Subcutaneous abdominal adipose tissue (tissue), 5 donors: ENCODE results near the gene AUNIP.

ENCODE experiments used
- H3K27ac ChIP-seq: one replicate; pipeline ENCODE4 v1.7.0; 2013; ENCODE audit warnings: low read depth, mild to moderate bottlenecking, inconsistent platforms, low read length, moderate library complexity
- H3K27me3 ChIP-seq, 5 donors: one replicate each; pipeline ENCODE4 v1.7.0; 2013; ENCODE audit warnings: low read length in 5 of 5, inconsistent platforms in 1 of 5; ENCODE audit not compliant: control insufficient read depth in 5 of 5, insufficient read depth in 4 of 5
- H3K36me3 ChIP-seq, 5 donors: one replicate each; pipeline ENCODE4 v1.7.0; 2013; ENCODE audit warnings: low read length in 5 of 5; ENCODE audit not compliant: control insufficient read depth in 5 of 5, insufficient read depth in 5 of 5
- H3K4me1 ChIP-seq, 5 donors: one replicate each; pipeline ENCODE4 v1.7.0; 2013; ENCODE audit warnings: low read length in 5 of 5, mild to moderate bottlenecking in 3 of 5, moderate library complexity in 1 of 5; ENCODE audit not compliant: control insufficient read depth in 5 of 5, insufficient read depth in 5 of 5
- H3K4me3 ChIP-seq, 5 donors: one replicate each; pipeline ENCODE4 v1.7.0; 2013; ENCODE audit warnings: low read length in 5 of 5, low read depth in 1 of 5
- H3K9ac ChIP-seq, 5 donors: one replicate each; pipeline ENCODE4 v1.7.0; 2013; ENCODE audit warnings: low read length in 5 of 5, mild to moderate bottlenecking in 4 of 5, moderate library complexity in 3 of 5
- H3K9me3 ChIP-seq, 5 donors: one replicate each; pipeline ENCODE4 v1.7.0; 2013; ENCODE audit warnings: low read length in 5 of 5; ENCODE audit not compliant: control insufficient read depth in 5 of 5
- donor health status: healthy.
- donor health status: healthy.
- donor health status: healthy.
- donor health status: healthy.
- donor health status: healthy.

AUNIP gene

DNA sequence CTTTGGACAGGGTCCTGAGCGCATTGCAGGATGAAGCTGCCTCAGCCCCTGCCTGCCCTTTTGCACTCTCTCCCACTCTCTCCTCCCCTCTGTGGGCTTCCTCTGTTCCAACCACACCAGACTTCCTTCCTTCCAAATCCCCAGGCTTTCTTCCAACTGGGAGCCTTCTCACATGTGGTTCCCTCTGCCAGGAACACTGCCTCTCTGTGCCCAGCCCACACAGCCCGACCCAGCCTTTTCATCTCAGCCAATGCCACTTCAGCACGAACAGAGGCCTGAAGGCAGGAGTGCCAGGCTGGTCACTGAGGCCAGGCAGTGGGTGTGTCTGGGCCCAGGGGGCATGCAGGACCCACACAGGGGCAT is 53.4 kb downstream of the AUNIP start:
- peak overlapping the region in 2 of 5 donors; percentile 59 to 65 for H3K9ac ChIP-seq
- H3K4me3 ChIP-seq = no peak overlapping the region
- peak overlapping the region; percentile 54 for H3K27ac ChIP-seq
- no peaks in the 10 kb centered on the region for H3K27me3 ChIP-seq
- no peaks in the 10 kb centered on the region for H3K9me3 ChIP-seq
- peaks cover 10 to 95% (median 59%) of the 10 kb centered on the region in 5 donors for H3K4me1 ChIP-seq
- peaks cover 0 to 53% (median 28%) of the 10 kb centered on the region in 5 donors for H3K36me3 ChIP-seq

DNA sequence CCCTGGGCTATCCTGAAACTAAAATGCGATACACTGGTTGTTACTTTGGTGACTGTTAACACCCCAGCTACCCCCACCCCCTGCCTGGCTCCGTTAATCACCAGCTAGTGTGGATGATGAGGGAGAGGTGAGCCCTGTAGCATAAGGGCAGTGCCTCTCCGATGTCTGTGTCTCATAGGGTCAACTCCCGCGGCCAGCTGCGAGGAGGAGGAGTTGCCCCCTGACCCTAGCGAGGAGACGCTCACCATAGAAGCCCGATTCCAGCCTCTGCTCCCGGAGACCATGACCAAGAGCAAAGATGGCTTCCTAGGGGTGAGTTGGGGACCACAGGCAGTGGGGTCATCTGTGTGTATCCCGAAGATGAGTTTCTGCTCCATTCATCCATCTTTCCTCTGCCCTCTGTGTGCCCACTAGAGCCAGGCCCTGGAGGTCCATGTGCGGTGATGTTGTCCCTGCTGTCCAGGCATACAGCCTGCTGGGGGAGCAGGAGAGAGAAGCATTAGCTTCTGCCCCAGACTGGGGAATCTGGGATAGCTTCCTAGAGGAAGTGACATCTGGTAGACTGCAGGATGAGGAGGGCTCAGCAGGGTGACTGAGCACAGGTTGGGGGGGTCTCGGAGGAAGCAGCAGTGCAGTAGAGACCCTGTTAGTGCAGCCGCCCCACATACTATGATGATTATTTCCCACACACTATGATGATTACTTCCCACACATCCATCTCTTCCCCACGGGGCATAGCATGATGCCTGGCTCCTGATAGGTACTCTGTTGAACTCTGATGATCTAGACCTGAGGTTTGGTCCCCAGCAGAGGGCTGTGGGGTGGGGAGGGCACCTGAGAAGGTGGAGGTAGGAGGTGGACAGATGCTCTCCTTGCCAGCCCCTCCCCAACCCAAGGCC is 54.0 kb downstream of the AUNIP start:
- Histone ChIP-seq H3K4me1 (peaks cover 13 to 92% (median 59%) of the 10 kb centered on the region in 5 donors), H3K27ac (peak overlapping the region; percentile 54), H3K36me3 (peaks cover 0 to 48% (median 26%) of the 10 kb centered on the region in 5 donors), H3K9ac (peak overlapping the region in 3 of 5 donors; percentile 12 to 65 (median 59)), H3K4me3 (no peak overlapping the region), H3K9me3 (no peaks in the 10 kb centered on the region), H3K27me3 (no peaks in the 10 kb centered on the region)

GRCh38 chr1:25804244-25804963 is 54.9 kb downstream of the AUNIP start:
- Histone ChIP-seq H3K9me3 (no peaks in the 10 kb centered on the region), H3K4me1 (peaks cover 13 to 88% (median 64%) of the 10 kb centered on the region in 5 donors), H3K4me3 (no peak overlapping the region), H3K27me3 (no peaks in the 10 kb centered on the region), H3K27ac (peak overlapping the region; percentile 54), H3K36me3 (peaks cover 0 to 40% (median 18%) of the 10 kb centered on the region in 5 donors), H3K9ac (peak overlapping the region in 3 of 5 donors; percentile 21 to 65 (median 49))

DNA sequence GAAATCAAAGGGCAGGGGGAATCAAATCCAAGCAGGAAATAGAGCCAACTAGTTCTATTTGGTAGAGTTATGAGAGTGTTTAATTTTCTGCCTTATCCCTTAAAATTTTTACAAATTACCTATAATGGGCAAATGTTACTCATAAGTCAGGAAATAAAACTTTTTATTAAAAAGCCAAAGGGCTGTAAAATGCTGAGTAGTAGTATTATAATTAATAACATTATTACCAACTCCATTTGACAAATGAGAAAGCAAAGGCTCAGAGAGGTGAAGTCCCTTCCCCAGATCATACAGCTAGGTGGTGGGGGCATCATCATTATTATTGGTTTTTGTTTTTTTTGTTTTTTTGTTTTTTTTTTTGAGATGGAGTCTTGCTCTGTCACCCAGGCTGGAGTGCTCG is 55.9 kb downstream of the AUNIP start:
- Histone ChIP-seq H3K4me3 (no peak overlapping the region), H3K9me3 (no peaks in the 10 kb centered on the region), H3K27me3 (no peaks in the 10 kb centered on the region), H3K4me1 (peaks cover 13 to 85% (median 66%) of the 10 kb centered on the region in 5 donors), H3K36me3 (peaks cover 0 to 29% (median 9%) of the 10 kb centered on the region in 5 donors), H3K27ac (no peak overlapping the region), H3K9ac (no peak overlapping the region)

DNA sequence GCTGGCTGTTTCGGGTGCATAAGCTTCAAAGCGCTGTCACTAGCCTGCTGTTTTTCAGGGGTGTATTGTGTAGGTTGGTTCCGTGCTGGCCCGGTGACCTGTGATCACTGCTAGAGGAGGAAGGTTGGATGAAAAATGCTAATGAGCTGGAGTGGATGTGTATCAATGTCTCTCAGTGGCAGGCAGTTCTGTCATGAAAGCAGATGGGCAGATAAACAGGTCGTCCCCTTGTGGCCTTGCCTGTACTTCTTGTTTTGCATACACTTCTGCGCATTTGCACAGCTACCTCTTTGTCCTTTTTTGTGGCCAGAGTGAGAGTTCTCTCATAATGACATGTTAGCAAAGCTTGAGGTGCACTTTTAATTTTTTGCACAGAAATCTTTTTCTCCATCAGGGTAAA is 56.3 kb downstream of the AUNIP start:
- no peaks in the 10 kb centered on the region for H3K27me3 ChIP-seq
- H3K36me3 ChIP-seq = peaks cover 0 to 25% (median 5%) of the 10 kb centered on the region in 5 donors
- no peak overlapping the region for H3K4me3 ChIP-seq
- H3K27ac ChIP-seq = no peak overlapping the region
- peak overlapping the region in 1 of 5 donors; percentile 19 for H3K9ac ChIP-seq
- no peaks in the 10 kb centered on the region for H3K9me3 ChIP-seq
- H3K4me1 ChIP-seq = peaks cover 13 to 81% (median 62%) of the 10 kb centered on the region in 5 donors

- Histone ChIP-seq H3K27me3 (no peaks in the 10 kb centered on the region), H3K9me3 (no peaks in the 10 kb centered on the region), H3K4me1 (peaks cover 11 to 72% (median 53%) of the 10 kb centered on the region in 5 donors), H3K4me3 (peak overlapping the region; percentile 74 to 82 (median 80)), H3K9ac (peak overlapping the region; percentile 63 to 89 (median 72)), H3K27ac (no peak overlapping the region), H3K36me3 (peaks cover 0 to 13% (median 2%) of the 10 kb centered on the region in 5 donors)
Measured at GRCh38 chr1:25800703-25801377, 58.4 kb downstream of the AUNIP start.

DNA sequence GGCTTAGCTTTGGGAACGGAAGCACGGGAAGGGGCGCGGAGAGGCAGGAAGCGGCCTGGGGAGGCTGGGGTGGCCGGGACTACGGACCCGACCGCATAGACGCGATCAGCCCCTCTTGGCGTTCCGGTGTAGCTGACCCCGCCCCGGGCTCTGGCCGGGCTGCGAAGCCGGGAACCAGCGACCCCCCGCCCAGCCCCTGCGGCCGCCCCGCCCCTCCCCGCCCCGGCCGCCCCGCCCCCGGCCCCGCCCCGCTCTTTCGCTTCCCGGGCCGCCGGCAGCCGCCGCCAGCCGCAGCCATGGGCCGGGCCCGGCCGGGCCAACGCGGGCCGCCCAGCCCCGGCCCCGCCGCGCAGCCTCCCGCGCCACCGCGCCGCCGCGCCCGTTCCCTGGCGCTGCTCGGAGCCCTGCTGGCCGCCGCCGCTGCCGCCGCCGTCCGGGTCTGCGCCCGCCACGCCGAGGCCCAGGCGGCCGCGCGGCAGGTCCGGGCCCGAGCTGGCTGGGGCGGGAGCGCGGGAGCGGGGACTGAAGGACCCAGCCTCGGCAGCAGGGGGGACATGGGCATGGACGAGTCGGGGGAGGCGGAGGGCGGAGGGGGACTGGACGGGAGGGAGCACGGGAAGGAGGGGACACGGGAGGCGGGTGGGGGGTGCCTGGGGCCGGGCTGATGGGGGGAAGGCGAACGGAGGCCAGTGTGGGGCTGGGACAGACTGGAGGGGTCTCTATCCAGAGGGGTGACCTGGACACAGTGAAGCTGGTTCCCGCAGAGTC is 59.1 kb downstream of the AUNIP start, which contains the start of gene SELENON:
TSS of gene SELENON (plus strand) at position 259 of the 768 bp plus-strand sequence. CDS start at position 297, 38 bp downstream.
- H3K27me3 ChIP-seq = no peaks in the 10 kb centered on the region
- peaks cover 9 to 65% (median 45%) of the 10 kb centered on the region in 5 donors for H3K4me1 ChIP-seq
- peaks cover 0 to 5% (median 1%) of the 10 kb centered on the region in 5 donors for H3K36me3 ChIP-seq
- H3K4me3 ChIP-seq = peak within 1 kb of the TSS; percentile 74 to 82 (median 80)
- H3K27ac ChIP-seq = peak within 1 kb of the TSS; percentile 37
- no peaks in the 10 kb centered on the region for H3K9me3 ChIP-seq
- peak within 1 kb of the TSS; percentile 63 to 89 (median 84) for H3K9ac ChIP-seq

DNA sequence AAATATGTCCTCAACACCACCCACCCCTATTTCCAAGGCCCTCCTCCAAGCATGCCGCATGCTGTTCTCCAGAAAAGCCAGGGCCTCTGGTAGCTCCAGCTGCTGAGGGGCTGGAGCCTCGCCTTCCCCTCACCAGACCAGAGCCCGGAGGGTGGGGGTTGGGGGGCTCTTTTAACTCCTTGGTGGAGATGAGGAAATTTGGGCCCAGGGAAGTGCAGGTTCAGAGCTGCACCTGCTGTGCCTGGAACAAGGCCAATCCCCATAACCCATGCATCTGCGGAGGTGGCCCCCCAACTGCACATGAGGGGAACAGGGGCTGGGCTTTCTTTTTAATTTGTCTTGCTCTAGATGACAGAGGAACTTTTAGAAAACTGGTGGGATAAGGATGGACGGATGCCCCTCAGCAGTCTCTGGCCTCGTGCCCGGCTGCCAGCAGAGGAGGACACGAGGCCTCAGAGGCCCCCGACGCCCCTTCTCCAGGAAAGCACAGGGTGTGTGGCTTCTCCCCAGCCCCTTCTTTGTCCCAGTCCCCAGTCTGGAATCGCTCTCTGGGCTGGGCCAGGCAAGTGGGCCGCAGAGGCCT is 59.8 kb downstream of the AUNIP start:
- Histone ChIP-seq H3K4me3 (peak overlapping the region in 4 of 5 donors; percentile 52 to 70 (median 60)), H3K27ac (peak overlapping the region; percentile 37), H3K9ac (peak overlapping the region in 4 of 5 donors; percentile 61 to 85 (median 80)), H3K9me3 (no peaks in the 10 kb centered on the region), H3K36me3 (no peaks in the 10 kb centered on the region), H3K4me1 (peaks cover 9 to 59% (median 40%) of the 10 kb centered on the region in 5 donors), H3K27me3 (no peaks in the 10 kb centered on the region)
